Suppressor macrophage treated with lipopolysaccharide for 1 hour (primary cell): ENCODE measurements around the gene PSKH1.

Experiments used
- DNase-seq, 3 donors: peaks; one replicate each; pipeline ENCODE4 v3.0.0-alpha.2; 2020 to 2022

The PSKH1 gene

DNA sequence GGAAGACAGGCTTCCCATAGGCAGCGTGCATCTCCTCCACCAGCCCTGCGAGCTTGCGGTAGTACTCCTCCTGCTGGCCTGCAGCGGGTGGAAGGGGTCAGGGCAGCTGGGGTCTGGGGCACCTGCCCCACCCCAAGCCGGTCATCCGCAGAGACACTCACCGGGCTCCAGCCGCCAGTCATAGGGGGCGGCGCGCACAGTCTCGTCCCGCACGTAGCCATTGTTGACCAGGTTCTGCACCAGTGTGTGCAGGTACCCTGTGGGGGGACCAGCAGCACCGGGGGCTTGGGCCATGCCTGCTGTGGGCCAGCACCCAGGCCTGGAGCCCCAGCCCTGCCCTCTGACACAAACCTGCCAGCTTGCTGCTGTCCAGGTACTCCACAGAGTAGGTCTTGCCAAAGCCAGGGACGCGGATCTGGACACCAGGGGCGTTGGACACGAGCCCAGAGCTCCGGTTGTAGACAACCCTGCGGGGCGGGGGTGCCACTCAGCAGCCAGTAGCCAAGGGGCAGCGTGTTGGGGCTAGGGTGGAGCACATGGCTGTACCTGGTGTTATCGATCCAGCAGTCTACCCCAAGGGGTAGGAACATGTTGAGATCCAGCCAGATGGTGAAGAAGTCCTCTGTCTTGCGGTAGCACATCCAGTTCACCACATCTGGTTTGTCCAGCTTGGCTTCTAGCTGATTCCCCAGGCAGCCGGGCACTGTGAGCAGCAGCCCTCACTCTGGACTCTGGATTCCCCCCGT is 49.6 kb downstream of the PSKH1 start:
- DNase-seq, result no peak

DNA sequence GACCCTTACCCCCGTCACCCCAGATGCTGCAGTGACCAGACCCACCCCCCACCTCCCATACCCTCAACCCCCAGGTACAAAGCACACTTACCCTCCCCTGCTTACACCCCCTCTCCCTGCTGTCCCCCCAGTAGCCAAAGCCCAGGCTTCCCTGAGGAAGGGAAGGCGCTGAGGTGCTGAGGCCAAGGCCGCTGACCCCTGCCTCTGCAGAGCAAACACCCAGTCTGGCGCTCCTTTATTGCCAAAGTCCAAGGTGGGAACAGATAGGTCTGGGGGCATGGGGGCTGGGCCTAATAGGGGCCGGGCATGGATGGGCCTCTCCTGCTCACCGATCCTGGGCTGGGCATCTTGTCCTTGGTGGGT is 50.2 kb downstream of the PSKH1 start:
- DNase-seq, result no peak

DNA sequence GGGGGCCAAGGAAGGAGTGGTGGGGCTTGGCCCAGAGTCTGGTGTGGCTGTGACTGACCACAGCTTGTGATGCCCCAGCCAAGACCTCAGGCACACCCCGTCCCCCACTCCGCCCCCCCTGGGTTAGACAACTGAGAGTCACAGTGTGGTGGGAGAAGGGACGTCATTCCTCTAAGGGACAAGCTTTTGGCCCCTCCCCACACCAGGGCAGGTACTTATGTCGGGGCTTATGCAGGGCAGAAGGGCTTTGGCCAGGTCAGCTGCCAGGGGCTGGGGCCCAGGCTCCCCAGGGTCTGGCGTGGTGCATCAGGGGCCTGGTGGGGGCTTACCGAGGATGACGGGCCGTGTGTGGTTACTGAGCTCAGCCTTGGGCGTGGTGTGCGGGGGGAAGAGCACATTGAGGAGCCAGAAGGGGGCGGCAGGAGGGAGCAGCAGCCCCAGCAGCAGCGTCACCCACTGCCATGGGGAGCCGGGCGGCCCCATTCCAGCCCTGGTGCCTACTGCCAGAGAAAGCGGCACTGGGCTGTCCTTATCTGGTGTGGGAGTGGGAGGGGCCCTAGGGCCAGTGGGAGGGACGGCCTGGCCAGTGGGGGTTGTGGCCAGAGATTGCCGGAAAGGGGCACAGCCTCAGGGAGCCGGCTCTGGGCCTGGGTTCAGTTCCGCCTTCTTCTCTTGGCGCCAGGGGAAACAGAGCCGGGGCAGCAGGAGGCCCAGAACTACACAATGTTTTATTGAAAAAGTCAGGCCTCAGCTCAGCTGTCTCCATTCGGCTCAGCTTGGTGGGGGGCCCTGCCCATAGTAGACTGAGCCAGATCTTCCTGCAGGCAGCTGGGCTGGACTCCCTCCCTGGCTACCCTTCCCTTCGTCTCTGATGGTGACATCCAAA is 50.8 kb downstream of the PSKH1 start, which contains the start of gene LCAT:
LCAT (minus strand) TSS at position 502 of the 886 bp plus-strand sequence; CDS start at position 483, 19 bp downstream.
- no peak for DNase-seq

DNA sequence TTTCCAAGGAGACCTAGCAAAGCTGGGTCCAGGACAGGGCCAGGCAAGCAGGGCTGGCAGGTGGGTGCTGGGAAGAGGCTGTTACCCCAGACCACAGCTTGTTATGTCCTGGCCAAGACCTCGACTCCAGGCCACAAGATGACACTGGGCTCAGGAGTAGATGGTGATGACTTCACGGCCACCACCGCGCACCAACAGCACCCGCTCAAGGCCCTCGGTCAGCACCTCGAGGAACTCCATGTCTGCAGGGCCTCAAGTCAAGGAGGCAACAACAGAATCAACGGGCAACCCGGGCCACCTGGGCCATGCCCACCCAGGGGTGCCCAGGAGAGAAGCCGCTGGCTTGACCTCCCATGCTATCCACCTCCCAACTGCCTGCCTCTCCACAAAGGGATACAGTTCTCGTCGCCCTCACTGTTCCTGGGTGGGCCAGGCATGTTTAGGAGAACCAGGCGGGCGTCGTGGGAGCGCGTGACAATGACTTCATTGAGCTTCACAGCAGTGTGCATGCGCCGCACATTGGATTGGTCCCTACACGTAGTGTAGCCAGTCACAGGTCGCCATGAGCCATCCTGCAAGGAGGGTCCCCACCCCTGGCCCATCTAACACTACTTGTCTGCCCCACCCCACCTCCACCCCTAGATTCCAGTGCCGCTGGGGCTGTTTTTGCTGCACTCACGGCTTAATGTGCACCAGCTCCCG is 51.8 kb downstream of the PSKH1 start:
- no peak for DNase-seq

DNA sequence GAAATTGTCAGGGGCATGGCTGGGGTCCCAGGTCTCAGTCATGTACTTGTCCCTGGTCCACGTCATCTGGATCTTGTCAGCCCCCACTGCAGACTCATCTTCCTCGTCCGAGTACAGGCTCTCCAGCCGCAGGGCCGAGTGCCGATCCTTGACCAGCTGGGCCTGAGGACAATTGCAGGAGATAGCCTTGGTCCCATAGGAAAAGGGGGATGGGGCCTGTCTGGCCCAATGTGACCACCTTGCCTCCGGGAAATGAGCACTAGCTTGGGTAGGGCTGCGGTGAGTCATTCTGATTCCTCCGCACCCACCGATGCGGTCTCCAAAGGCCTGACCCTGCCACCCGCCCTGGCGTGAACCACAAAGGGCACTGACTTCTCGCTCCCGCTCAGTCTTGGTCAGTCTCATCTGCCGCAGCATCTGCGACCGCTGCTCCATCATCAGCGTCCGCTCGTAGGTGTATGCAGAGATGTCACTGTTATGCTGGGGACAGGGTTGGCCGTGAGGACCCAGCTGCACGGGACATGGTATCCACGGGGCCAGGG is 52.4 kb downstream of the PSKH1 start:
- DNase-seq, result no peak

DNA sequence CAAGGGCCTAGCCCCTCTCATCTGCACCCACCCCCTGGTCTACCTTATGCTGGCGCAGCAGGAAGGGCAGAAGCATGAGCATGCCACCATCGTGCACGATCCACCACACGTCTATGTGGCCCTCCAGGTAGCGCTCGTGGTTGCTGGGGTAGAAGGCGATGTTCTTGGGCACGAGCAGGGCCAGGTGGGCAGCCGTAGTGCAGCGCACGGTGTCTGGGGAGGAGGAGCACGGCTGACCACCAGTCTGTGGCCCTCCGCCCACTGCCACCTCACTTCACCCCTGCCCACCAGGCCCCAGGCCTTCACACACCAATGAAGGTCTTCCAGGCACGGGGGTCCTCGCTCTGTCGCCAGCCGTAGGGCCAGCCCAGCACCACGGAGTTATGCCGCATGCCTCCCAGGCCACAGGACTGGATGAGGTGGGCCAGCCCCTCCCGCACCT is 53.1 kb downstream of the PSKH1 start:
- no peak for DNase-seq

DNA sequence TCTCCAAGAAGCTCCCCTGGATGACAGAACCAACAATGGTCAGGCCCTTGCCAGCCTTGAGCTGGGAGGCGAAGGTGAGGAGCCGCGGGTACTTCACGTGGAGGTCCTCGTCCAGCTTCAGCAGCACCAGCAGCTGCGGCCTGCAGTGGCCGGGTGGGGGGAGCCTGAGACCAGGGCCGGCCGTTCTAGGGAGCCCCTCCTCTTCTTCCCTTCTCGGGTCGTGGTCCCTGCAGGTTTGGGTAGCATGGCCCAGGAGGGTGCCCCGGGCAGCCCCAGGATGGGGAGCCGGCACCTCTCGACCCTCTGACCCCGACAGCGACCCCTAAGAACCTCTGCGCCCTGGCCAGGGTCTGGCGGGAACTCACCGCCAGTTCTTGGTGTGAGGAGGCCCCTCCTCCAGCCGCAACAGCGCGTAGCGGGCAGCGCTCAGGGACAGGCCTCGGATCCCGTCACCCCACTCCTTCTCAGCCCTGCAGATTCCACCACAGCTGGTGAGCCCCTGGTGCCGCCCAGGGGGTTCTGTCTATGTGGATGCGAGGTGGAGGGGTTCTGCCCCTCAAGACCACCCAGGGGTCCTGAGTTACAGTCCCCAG is 54.0 kb downstream of the PSKH1 start:
- DNase-seq, result no peak

DNA sequence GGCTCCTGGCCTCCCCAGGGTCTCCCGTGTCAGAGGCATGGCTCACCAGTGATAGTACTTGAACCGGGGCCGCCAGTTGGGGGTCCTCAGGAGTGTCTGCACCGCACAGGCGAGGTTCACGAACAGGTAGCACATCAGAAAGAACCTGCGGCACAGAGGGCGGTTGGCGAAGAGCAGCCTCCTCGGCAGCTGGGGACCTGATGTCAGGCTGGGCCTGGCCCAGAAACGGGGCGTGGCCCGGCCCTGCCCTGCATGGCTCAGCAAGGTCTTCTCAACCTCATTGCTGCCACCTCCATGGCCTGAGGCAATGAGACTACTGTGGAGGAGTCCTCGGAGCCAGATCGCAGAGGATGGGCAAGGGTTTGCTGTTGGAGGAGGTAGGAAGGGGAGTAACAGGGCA is 55.0 kb downstream of the PSKH1 start:
- DNase-seq, result no peak

DNA sequence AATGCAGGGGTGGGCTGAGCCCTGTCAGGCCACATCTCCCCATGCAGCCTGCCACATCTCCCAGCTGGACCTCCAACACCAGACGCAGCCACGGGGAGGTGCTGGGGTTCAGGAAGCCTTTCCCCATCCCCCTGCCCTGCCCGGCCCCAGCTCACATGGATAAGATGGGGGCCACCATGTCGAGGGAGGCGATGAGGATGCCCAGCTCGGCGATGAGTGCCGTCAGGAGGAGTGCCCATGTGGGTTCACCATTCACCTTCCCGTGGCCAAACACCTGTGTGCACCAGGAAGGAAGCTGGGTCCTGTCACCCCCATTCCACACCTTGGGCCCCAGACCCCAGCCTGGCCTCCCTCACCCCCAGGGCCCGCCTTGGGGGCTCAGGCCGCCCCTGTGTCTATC is 56.6 kb downstream of the PSKH1 start:
- DNase-seq, result no peak

DNA sequence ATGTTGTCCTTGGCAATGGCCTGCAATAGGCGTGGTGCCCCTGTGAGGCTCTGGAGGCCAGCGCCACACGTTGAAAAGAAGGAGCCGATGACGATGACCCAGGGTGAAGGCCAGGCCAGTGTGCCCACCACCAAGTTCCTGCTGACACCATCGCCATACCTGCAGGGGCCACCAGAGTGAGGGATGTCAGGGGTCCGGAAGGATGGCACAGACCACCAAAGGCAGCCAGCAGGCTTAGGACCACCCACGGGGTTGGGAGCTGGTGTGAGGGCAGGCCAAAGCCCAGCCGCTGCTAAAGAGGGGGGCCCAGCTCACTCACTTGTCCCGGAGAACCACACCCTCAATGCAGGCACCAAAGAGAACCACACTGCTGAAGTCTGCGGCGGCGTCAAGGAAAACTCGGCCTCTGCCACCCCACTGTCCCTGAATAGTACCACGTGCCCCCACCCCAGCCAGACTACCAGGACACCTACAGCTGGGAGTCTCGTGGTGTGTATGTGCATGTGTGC is 57.3 kb downstream of the PSKH1 start:
- no peak for DNase-seq

DNA sequence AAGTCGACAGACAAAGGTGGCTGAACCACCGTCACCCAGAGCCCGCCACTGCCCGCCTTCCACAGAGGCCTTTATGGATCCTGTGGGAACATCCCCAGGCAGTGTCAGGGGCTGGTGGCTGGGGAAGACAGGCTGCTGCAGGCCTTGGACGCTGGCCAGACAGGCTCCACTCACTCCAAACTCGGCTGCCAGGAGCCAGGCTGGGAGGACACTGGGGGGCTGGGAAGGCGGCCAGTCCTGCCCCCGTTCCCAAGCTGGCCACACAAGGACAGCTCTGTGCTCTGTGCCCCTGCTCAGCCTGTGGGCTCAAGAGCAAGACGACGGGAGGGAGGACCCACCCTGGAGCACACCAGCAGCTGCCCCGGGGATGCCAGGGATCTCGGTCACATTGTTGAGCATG is 58.4 kb downstream of the PSKH1 start:
- DNase-seq, result no peak

DNA sequence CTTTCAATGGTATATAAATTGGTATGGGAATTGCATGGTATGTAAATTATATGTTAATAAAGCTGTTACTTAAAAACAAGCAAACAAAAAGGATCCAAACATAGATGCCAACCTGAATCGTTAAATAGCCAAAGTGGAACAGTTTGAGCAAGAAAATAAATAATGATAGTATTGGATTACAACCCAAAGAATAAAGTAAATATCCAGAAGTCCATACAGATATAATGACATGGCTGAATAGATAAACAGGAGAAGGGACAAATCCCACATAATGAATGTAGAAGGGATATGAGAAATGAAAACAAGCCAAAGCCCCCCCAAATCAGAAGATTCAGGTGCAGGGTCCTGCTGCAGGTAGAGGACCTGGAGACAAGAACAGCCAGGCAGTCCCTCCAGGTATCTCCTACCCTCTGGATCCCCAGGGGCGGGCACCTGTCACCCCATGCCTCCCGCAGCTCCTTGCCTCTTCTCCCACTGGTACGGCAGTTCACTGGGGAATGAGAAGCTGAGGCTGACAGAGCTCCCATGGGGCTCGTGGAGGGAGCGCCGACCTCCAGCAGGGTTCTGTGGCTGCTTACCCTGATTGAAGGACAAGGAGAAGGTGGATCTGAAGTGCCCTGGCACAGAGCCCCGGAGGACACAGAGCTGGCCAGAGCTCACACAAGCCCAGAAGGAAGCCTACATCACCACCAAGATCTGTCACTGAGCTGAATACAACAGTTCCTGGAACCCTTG is 60.8 kb downstream of the PSKH1 start:
- DNase-seq, result no peak

DNA sequence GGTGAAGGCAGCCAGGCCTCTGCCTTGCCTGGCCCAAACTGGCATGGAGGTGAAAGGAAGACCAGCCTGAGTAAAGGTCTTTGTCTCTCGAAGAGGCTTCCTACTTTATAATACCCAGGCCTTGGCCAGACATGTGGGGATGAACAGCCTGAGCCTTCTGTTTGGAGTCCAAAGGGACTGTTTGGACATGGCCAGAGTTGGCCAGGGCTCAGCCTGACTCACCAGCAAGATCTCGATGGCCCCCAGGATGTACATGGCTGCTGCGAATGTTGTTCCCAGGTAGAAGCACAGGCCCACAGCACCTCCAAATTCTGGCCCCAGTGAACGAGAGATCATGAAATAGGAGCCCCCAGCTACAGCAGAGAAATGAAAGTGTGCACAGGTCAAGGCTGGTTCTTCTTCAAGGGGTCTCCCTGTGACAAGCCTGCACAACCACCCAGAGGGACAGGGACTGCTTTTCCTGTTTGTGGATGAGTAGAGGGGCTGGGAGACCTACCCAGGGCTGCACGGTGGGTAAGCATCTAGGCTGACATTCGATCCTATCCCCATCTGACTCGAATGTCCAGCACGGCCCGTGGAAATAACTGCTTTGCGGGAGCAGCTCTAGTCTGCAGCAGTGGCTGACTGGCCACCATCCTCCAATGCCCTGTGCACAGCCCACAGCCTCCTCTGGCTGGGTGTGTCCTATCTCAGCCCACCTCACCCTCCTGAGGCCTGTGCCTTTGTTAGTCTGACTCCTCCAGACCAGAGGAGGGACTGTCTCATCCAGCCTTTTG is 61.6 kb downstream of the PSKH1 start:
- DNase-seq, result no peak

DNA sequence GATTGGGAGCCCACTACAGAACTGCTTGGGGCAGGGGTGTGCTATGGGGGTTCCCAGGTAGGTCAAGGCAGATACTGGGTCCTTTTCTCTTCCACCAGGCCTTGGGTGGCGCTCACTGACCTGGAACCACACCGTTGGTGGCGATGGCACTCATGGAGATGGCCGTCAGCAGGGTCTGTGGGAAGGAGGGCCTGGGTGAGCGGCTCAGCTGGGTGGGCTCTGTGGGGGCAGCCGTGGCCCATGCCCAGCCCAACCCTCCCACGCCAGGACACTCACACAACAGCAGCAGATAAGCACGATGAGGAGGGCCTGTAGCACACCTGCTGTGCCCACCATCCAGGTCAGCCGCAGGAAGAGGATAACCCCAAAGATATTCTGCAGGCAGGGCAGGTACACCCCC is 64.6 kb downstream of the PSKH1 start:
- DNase-seq, result no peak

DNA sequence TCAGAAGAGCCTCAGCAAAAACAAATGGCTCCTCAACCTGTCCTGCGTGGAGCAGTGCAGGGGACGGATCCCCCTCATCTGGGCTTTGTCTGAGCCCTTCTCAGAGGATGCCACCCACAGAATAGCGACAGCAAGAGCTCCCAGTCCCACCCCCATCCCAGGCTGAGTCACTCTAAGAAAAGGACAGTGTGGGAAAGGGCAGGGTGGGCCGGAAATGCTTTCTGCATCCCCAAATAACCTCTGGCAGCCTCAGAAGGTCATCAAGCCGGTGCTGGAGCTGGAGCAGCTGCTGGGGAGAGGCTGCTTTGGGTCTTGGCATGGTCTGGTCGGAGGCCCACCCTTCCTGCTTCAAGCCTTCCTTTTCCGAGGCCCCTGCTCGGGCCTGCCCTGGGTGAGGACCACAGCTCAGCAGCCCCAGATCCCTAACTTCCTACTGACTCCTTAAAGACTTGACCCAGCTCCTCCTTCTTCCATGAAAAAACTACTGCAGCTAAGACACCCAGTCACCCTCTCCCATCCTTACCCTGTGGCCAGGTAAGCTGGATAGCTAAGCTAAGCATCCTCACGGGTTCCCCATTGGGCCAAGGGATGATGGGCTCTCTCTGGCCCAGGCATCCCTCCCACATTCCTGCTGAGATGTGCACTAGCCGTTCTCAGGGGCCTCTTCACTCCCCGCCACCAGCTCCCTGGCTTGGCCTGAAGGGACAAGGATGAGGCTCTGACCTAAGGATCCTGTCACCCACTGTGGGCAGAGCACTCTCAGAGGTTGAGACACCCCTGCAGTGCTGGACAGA is 66.7 kb downstream of the PSKH1 start:
- DNase-seq, result no peak

DNA sequence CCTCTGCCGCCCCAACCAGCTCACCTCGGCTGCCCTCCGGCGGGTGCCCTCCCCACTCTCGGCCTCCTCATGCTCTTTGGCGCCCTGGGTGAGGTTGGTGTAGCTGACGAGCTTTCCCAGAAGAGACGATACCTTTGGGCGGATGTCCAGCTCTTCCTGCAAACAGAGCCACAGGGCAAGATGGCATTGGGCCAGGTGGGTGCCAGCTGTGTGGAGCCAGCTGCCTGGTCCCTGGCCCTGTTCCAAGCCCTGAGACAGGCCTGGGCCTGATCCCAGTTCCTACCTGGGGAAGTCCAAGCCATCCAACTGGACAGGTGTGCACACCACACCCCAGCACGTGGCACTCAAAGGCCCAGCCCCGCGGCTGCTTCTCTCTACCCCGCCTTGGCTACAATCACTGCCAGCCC is 68.5 kb downstream of the PSKH1 start:
- DNase-seq, result no peak

DNA sequence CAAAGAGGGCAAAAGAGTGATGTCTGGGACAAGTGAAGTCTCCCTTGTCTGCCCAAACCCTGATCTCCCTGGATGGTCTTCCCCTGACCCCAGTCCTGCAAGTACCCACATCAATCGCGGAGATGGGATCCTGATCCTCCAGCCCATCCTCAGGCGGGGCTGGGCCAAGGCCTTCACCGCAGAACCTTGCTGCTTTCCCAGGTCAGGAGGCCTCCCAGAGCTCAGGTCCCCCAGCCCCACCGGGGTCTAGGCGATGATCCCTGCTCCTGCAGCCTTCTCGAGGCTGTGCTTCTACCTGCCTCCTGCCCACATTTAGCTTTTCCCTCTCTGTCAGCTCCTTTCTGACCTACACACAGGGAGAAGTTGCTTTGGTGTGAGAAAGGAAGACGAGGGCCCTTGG is 69.1 kb downstream of the PSKH1 start:
- no peak for DNase-seq

DNA sequence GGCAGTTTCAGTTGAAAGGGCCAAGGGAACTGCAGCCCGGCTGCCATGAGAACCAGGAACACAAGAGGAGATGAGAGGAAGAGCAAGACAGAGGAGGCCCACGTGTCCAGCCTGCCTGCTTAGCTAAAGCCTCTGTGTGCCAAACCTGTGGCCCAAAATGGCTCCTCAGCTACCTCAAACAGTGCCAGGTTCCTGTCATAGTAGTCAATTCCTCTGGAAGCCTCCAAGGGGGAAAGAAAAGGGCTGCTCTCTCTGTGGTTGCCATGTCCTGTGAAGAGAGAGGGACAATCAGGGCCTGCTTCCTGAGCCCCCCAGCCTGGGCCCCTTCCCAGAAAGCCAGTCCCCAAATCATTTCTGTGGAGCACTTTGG is 70.2 kb downstream of the PSKH1 start:
- DNase-seq, result no peak

DNA sequence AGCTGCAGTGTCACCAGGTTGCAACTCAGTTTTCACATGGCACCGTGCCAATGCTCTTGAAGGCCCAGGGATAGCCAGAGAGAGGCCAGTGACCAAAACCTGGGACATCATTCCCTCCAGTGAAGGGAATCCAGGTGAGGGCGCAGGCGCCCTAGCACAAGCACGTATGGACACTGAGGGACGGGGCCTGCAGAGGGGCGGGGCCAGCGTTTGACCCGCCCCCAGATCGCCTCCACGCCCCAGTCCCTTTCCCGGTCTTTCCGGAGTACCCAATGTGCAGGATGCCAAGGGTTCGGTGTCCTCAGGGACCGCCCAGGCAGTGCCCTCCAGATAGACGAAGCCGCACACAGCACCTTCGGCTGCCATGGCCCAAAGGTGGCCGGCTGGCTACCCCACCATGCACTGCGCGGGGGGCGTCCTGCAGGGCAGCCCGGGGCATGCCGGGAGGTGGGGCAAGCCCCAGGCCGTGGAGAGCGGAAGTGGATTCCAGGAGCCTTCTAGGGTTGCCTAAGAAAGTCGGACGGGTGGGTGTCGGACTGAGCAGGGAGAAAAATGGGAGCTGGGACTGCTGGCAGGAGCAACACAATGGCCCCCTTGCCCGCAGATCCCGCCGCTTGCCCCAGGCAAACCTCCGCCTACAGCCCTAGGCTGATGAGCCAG is 70.7 kb downstream of the PSKH1 start:
- DNase-seq, result no peak
